Pancreas (tissue), 10 donors: Measurements from ENCODE around the gene CACNA1C. TPM values are rescaled to one million over a fixed set of nuclear protein-coding genes. Genes with fewer than 3 reads are reported as not detected.

ENCODE experiments used
- ATAC-seq, 4 donors: fragments of 200-7000 bp; cut with Tn5 transposase; one replicate each; pipeline versions ENCODE4 v1.8.0 to v1.9.1; 2020; ENCODE audit warnings: mild to moderate bottlenecking in 4 of 4, moderate library complexity in 4 of 4
- DNase-seq, 6 donors: peaks; one replicate each; pipeline ENCODE4 v3.0.0-alpha.2; 2020
- FAIRE-seq: peaks from 2 replicates; lab custom pipeline; 2012; peaks lifted over from hg19 to GRCh38; lab: Jason Lieb, UNC
- H3K27ac ChIP-seq, 4 donors: fragments of 200-600 bp; sonication (generic); 1 replicate in 3 of 4; 2 replicates in 1 of 4; pipeline versions ENCODE4 v1.5.0 to v1.8.0; 2020
- H3K27me3 ChIP-seq, 4 donors: fragments of 200-600 bp; one replicate each; pipeline ENCODE4 v1.8.0; 2021
- H3K36me3 ChIP-seq, 3 donors: fragments of 200-600 bp; sonication (generic) in 1 of 3; one replicate each; pipeline versions ENCODE4 v1.5.0 to v1.8.0; 2020 to 2021
- H3K4me1 ChIP-seq, 3 donors: fragments of 200-600 bp; one replicate each; pipeline ENCODE4 v1.8.0; 2021
- H3K4me3 ChIP-seq, 4 donors: fragments of 200-600 bp; sonication (generic) in 2 of 4; one replicate each; pipeline versions ENCODE4 v1.5.0 to v1.8.0; 2020 to 2021
- H3K9me3 ChIP-seq, 4 donors: fragments of 200-600 bp; one replicate each; pipeline ENCODE4 v1.8.0; 2021
- WGBS, 2 donors: extraction: QIAGEN DNeasy Blood & Tissue Kit; methylation state at CpG; one replicate each; pipeline ENCODE4 v1.1.7; 2013; 5-methylcytosine and 5-hydroxymethylcytosine counted together
- intact Hi-C, 3 donors: fragments of 100-400 bp; cut with DNase I; formaldehyde crosslinking; loops; one replicate each; pipeline versions ENCODE4 v1.11.1 to v1.14.2; 2022
- polyA plus RNA-seq, 2 donors: library from polyadenylated mRNA; stranded (reverse); fragments of 200-250 nt; gene quantifications; one replicate each; pipeline ENCODE4 v1.2.3, GENCODE V29; 2013
- total RNA-seq, 6 donors: library from RNA; stranded (reverse); fragmentation: NEBNext Ultra II Directional in 4 of 6; extraction: Animal tissue kit (Norgen Biotek cat#: 25700) in 4 of 6; gene quantifications; one replicate each; pipeline versions ENCODE4 v1.2.1 to v1.2.4, GENCODE V29; 2021 to 2023
- TF ChIP-seq, protein P1 (sequence below), 4 donors: fragments of 200-600 bp; sonication (generic) in 3 of 4; IDR thresholded peaks; one replicate each; pipeline versions ENCODE4 v1.5.0 to v1.8.0; 2021; ENCODE audit warnings: antibody characterized with exemption in 4 of 4
- donor health status: healthy with polysubstance abuse.
- donor health status: DM: no; HTN: no; CAD: no; lungs with moderate emphysema.
- donor health status: DM: no; HTN: no; CAD: no.
- donor health status: control.
- donor health status: control.
- donor health status: Bipolar disorder and iron deficiency.
- donor health status: DM: yes; HTN: yes; CAD: no.
- donor health status: DM: no; HTN: no; CAD: no.
- donor health status: DM: no; HTN: no; CAD: no.
- donor health status: DM: yes; HTN: yes; CAD: no.

Gene CACNA1C
- total and polyA plus RNA-seq, 8 donors: 1.2 to 3.8 (median 2.3) TPM

DNA sequence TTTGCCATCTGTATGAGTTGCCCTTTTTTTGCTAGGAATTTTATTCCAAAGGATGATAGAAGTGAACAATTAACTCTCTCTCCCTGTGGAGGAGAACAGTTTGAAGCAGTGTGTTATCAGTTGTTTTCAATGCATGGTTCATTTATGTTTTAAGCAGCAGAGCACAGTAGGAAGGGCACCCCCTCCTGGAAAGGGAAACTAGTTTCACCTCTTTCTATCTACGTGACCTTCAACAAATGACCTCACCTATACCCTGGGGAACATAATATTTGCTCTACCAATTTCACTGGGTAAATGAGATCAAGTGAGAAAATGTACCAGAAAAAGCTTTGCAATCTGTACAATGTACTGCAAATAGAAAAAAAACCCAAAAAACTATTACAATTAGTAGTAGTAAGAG is 43.2 kb upstream of the CACNA1C start:
- WGBS, 2 donors: 36 to 41% methylated on average over 1 of the region's 1 CpG
- DNase-seq (no peak), FAIRE-seq (no peak), ATAC-seq (peak in 2 of 4 donors; percentile 54 to 55)
- Histone ChIP-seq H3K27ac (no peak overlapping the region), H3K4me3 (no peak overlapping the region), H3K9me3 (no peaks in the 10 kb centered on the region), H3K4me1 (no peaks in the 10 kb centered on the region), H3K27me3 (no peaks in the 10 kb centered on the region), H3K36me3 (no peaks in the 10 kb centered on the region)
- TF ChIP-seq, protein P1, sequence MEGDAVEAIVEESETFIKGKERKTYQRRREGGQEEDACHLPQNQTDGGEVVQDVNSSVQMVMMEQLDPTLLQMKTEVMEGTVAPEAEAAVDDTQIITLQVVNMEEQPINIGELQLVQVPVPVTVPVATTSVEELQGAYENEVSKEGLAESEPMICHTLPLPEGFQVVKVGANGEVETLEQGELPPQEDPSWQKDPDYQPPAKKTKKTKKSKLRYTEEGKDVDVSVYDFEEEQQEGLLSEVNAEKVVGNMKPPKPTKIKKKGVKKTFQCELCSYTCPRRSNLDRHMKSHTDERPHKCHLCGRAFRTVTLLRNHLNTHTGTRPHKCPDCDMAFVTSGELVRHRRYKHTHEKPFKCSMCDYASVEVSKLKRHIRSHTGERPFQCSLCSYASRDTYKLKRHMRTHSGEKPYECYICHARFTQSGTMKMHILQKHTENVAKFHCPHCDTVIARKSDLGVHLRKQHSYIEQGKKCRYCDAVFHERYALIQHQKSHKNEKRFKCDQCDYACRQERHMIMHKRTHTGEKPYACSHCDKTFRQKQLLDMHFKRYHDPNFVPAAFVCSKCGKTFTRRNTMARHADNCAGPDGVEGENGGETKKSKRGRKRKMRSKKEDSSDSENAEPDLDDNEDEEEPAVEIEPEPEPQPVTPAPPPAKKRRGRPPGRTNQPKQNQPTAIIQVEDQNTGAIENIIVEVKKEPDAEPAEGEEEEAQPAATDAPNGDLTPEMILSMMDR (IDR thresholded peaks at IDR 0.05): no peak
- intact Hi-C loops: no loop called here

DNA sequence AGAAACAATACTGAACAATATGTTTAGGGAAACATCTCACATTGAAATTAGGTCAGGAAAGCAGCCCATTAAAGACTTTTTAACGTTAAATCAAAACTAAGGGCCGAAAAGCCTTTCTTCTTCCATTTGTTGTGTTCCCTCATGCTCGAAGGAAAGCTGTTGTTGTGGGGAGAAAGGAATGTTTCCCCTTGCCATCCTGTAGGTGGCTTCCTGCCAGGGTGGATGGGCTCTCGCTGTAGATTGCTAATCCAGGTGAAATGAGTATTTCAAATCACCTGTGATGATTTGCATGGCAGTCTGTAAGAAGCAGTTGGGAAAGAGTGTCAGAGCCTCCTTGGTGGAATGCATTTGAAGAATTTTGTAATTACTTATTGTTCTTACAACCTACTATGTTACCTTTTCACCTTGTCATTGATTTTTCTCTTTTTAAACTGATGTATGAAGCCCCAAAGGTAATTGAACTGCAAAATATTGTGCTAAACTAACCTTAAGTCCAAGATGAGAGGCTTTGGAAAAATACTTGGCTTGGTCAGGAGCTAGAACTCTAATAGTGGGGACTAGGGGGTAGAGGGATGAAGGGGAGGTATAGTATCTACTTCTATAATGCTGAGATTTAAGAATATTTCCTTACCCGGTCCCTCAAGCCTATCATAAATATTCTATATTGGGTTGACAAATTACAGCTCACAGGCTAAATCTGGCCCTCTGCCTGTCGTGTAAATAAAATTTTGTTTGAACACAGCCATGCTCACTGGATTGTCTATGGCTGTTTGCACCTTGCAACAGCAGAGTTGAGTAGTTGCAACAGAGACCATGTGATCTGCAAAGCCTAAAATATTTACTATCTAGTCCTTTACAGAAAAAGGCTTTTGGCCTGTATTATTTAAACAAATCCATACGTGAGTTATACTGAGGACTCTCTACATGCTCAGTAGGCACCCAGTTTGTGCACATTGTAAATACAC is 40.9 kb upstream of the CACNA1C start:
- Histone ChIP-seq H3K27me3 (no peaks in the 10 kb centered on the region), H3K4me3 (no peak overlapping the region), H3K9me3 (no peaks in the 10 kb centered on the region), H3K27ac (no peak overlapping the region), H3K4me1 (no peaks in the 10 kb centered on the region), H3K36me3 (no peaks in the 10 kb centered on the region)
- TF ChIP-seq, protein P1 (IDR thresholded peaks at IDR 0.05): no peak
- ATAC-seq: peak in 2 of 4 donors; percentile 61 to 68
- FAIRE-seq: no peak
- 59 to 66% methylated on average over 7 of the region's 7 CpGs for WGBS, 2 donors
- no peak for DNase-seq
- intact Hi-C loops: no loop called here

DNA sequence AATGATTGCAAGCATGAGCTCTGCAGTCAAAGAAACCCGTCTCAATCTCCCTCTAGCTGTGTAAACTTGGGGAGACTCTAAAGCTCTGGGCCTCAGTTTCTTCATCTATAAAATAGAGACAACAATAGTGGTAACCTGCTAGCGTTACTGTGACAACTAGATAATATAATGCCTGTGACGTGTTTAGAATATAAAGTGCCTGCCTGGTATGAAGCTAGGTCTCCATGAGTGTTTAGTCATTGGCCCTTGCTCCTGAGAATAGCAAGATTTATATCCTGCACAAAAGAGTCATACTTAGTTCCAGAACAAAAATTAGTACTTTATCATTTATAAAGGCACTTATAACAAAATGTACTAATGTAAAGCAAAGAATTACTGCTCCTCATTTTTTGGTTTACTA is 39.7 kb upstream of the CACNA1C start:
- WGBS, 2 donors: 81 to 88% methylated on average over 3 of the region's 3 CpGs

DNA sequence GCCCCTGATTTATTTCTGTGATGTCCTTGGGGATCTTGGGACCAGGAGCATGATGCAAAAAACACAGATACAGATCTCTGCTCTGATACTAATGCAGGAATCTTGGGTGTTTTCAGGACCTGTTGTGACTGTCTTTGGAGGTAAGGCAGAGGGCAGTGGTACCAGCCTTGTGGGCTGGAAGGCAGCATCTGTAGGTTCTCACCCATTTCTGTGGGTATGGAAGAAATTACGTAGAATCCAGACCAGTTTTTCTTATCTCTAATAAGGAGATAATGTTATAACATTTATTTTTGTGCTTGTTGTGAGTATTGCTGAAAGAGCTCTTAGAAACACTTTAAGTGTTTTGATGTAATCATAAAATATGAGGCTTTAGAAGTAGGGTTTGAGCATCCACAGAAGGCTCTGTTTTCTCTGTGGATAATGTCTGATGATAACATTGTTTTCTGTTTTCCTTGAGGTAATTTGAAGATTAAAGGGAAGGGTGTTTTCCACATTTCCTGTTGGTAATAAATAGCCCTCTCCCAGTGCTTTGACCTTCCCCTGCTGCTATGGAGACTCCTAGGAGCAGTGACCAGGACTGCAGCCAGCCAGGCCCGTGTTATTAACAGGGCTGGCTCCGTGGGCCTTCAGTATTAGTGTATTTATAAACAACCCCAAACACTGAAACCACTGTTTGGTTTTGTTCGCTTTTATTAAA is 39.1 kb upstream of the CACNA1C start:
- Histone ChIP-seq H3K27me3 (no peaks in the 10 kb centered on the region), H3K4me1 (no peaks in the 10 kb centered on the region), H3K9me3 (no peaks in the 10 kb centered on the region), H3K36me3 (no peaks in the 10 kb centered on the region), H3K27ac (peak overlapping the region in 1 of 4 donors; percentile 26), H3K4me3 (no peak overlapping the region)
- TF ChIP-seq, protein P1 (IDR thresholded peaks at IDR 0.05): no peak
- WGBS, 2 donors: 45 to 52% methylated on average over 4 of the region's 4 CpGs
- intact Hi-C loops: no loop called here
- ATAC-seq (peak in 3 of 4 donors; percentile 78 to 85 (median 83)), FAIRE-seq (no peak), DNase-seq (no peak)

More for the DNA sequence above, 39.7 kb upstream of the CACNA1C start:
- no peaks in the 10 kb centered on the region for H3K36me3 ChIP-seq
- intact Hi-C loops: no loop called here
- H3K4me1 ChIP-seq: no peaks in the 10 kb centered on the region
- no peak for ATAC-seq
- no peaks in the 10 kb centered on the region for H3K27me3 ChIP-seq
- peak overlapping the region in 1 of 4 donors; percentile 26 for H3K27ac ChIP-seq
- DNase-seq: no peak
- H3K4me3 ChIP-seq: no peak overlapping the region
- TF ChIP-seq, protein P1 (IDR thresholded peaks at IDR 0.05): no peak
- H3K9me3 ChIP-seq: no peaks in the 10 kb centered on the region
- no peak for FAIRE-seq
